Stimulated activated CD4-positive, alpha-beta T cell treated with anti-CD3 and anti-CD28 coated beads, Interleukin-4, amount 100 ng/mL, for 48 hours (primary cell): ENCODE results near the gene PPP1R12A.
"Not testable (repeated sequence)": the region's sequence is repeated elsewhere in the genome, so short reads cannot be mapped to it uniquely, and the experiment has no call there.

Source experiments
- DNase-seq, 2 donors: peaks; one replicate each; pipeline ENCODE4 v3.0.0-alpha.2; 2020; ENCODE audit warnings: low read depth in 2 of 2

The PPP1R12A gene

GRCh38 chr12:79891506-79892162, 43.3 kb downstream of the PPP1R12A start:
- DNase-seq: no peak

GRCh38 chr12:79887890-79888289, 47.0 kb downstream of the PPP1R12A start:
- DNase-seq: no peak

- DNase-seq: no peak
These were observed 47.9 kb downstream of the PPP1R12A start for GRCh38 chr12:79886917-79887519.

- no peak for DNase-seq
These were observed 48.9 kb downstream of the PPP1R12A start for GRCh38 chr12:79885911-79886490.

DNA sequence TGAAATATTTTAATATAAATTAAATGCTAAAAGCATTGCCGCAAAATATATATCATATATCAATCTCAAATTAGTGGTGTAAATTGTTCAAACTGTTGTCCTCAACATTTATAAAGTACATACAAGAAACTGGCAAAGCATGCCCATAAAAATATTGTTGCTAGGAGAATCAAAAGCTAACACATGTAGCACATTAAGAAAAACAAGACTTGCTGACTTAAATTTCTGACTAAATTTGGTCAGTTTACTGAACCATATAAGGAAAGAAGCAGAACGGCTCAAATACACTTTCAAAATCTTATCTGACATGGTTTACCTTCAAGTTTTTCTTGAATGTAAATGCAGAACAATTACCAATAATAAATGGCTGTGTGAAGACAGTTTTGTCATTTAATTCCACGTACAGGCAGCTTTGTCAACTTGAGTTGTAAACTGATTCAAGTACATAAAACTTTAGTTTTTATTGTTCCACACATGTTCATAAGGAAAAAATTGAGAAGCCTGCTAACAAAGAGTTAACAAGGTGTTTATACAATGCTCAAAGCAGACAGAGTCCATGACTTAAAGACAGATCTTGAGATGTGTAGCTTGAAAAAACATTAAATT, 50.4 kb downstream of the PPP1R12A start:
- no peak for DNase-seq

GRCh38 chr12:79883216-79883615, 51.7 kb downstream of the PPP1R12A start:
- DNase-seq: no peak

- DNase-seq: no peak
These were observed 53.5 kb downstream of the PPP1R12A start for GRCh38 chr12:79881351-79881750.

DNA sequence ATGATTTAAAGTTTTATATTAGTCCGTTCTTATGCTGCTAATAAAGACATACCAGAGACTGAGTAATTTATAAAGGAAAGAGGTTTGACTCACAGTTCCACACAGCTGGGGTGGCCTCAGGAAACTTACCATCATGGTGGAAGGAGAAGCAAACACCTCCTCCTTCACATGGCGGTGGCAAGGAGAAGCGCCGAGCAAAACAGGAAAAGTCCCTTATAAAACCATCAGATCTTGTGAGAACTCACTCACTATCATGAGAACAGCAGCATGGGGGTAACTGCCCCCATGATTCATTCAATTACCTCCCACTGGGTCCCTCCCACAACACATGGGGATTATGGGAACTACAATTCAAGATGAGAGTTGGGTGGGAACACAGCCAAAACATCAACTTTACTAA, 56.4 kb downstream of the PPP1R12A start:
- DNase-seq: not testable (repeated sequence)

GRCh38 chr12:79877246-79877645, 57.7 kb downstream of the PPP1R12A start:
- DNase-seq: no peak

DNA sequence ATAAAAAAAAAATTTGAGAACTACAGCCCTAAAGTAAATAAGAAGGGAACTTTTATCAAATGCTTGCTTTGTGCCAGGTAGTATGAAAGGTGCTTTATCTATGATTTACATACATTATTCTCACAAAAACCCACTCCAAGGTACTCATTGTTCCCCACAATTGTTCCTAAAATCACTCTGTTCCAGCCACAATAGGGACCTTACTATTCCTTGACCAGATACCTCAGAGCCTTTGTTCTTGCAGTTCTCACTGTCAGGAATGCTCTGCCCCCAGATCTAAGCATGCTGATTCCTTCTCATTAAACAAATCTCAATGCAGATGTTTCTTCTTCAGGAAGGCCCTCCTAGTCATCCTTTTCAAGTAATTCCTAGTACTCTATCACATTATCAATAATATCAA, 60.2 kb downstream of the PPP1R12A start:
- no peak for DNase-seq

- no peak for DNase-seq
These were observed 61.7 kb downstream of the PPP1R12A start for GRCh38 chr12:79873201-79873600.

- DNase-seq: no peak
These were observed 63.3 kb downstream of the PPP1R12A start for GRCh38 chr12:79871621-79872020.

GRCh38 chr12:79870916-79871315, 64.0 kb downstream of the PPP1R12A start:
- no peak for DNase-seq

DNA sequence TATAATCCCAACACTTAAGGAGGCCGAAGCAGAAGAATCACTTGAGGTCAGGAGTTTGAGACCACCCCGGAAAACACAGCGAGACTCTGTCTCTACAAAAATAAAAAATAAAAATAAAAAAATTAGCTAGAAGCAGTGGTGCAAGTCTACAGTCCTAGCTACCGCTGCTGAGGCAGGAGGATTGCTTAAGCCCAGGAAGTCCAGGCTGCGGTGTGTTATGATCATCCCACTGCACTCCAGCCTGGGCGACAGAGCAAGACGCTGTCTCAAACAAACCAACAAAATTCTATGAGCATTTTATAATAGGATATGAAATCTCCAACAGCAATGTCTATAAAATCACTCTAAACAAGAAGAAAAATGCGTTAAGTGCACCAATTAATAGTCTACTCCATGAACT, 75.3 kb downstream of the PPP1R12A start:
- DNase-seq: no peak

DNA sequence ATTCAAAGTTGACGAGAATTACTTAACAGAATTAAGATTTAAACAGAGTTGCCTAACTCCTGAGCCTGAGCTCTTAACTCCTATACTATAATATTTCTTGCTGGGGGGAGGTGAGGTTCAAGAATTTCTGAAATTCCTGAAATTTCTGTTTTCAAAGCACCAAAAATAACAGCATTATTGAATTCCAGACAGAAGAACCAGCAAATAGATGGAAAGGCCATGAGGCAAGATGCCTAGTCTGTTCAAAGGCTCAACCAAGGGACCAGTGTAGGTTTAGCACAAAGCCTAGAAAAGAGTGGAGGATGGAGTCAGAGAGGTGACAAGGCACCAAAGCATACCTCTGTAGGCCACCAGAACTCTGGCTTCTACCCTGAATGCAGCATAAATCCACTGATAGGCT, 76.4 kb downstream of the PPP1R12A start:
- DNase-seq: no peak

DNA sequence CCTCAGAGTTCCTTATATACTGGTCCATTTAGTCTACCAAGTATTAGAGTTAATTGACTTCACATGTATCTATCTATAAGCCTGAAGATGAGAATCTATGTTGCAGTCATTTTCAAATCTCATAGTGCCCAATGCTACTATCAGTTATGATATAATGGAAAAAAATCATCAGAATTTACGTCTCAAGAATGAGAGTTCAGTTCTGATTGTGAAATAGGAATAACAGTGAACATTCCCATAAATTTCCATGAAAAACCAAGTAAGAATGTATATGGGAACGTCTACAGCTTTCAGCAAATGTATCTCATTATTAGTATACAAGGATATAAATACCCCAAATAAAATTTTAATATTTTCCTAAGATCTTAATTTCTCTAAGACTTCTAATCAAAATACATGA, 77.2 kb downstream of the PPP1R12A start:
- DNase-seq: no peak

DNA sequence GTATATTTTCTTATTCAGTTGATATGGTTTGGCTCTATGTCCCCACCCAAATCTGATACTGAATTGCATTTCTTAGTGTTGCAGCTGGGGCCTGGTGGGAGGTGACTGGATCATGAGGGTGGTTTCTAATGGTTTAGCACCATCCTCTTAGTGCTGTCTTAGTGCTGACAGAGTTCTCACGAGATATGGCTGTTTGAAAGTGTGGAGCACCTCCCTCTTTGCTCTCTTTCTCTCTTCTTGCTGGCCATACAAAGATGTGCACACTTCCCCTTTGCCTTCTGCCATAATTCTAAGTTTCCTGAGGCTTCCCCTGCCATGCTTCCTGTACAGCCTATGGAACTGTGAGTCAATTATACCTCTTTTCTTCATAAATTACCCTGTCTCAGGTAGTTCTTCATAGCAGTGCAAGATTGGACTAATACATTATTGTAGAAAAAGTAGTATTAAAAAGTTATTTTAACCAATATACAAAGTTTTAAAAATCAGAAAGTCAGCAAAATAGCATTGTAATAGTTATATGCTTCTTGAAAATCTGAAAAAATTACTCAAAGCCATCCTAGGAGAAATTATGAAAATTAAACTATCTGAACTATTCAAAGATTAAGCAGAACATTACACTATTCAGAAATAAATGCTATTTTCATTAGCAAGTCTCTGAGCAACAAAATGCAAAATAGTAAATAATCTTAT, 84.1 kb downstream of the PPP1R12A start:
- no peak for DNase-seq

- DNase-seq: no peak
These were observed 86.6 kb downstream of the PPP1R12A start for GRCh38 chr12:79848339-79848738.

DNA sequence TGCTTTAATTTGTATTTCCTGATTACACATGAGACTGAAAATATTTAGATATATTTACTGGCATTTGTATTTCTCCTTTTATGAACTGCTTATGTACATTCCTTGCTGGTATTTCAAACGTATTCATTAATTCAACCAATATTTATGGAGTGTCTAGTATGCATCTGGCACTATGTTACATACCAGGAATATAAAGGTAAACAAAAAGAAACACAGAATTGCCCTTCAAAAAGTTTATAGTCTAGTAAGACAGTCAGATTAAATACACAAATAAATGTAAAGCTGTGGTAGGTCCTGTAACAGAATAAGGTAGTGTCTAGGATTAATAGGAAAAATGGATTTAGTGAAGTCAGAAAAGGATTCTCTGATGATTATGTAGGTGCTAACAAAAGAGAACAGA, 87.5 kb downstream of the PPP1R12A start:
- no peak for DNase-seq

DNA sequence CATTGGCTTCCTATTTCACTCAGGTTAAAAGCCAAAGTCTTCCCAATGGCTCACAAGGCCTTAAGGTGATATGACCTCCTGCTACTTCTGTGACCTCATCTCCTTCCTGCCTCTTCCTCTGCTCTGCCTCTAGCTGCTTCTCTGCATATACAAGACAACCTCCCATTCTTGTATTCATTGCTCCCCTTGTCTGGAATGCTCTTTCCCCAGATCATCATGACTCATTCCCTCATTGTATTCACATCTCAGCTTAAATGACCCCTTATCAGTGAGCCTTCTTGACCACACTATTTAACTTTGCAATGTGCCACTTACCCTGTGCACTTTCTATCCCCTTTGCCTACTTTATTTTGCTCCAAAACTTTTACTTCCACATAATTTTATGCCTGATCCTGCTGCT, 90.2 kb downstream of the PPP1R12A start:
- no peak for DNase-seq

DNA sequence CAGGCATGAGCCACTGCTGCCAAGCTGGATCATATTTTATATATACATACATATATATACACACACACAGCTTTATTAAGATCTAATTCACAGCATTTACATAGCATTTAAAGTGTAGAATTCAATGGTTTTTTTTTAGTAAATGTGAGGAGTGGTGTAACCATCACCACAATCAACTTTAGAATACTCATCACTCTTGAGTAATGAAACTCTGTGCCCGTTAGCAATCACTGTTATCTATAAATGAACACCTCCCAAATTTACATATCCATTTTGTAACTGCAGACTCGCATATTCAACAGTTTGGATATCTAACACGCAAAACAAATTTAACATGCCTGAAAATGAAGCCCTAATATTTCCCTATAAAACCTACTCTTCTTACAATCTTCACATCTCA, 90.9 kb downstream of the PPP1R12A start:
- no peak for DNase-seq

DNA sequence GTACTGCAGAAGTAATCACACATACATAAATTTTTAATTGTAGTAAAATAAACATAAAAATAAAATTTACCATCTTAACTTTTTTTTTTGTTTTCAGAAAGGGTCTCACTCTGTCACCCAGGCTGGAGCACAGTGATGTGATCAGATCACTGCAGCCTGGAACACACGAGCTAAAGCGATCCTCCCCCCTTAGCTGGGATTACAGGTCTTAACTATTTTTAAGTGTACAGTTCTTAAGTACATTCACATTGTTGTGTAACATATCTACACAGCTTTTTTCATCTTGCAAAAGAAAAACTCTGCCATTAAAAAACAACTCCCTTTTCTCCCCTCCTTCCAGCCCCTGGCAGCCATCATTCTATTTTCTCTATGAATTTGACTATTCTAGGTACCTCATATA, 92.3 kb downstream of the PPP1R12A start:
- no peak for DNase-seq

- no peak for DNase-seq
These were observed 93.0 kb downstream of the PPP1R12A start for GRCh38 chr12:79841878-79842265.
